OCI-LY3 (cell line): Measurements from ENCODE around the gene FHOD1.

ENCODE experiments used
- EZH2phosphoT487 ChIP-seq: fragments of 200-600 bp; shearing (Covaris generic); IDR thresholded peaks from 2 replicates; pipeline ENCODE4 v1.6.1; 2018; ENCODE audit warnings: antibody characterized with exemption, mixed run types, low read depth
- TF ChIP-seq, protein P1 (sequence below): fragments of 200-600, 300-600 bp; sonication (generic); IDR thresholded peaks from 2 replicates; pipeline ENCODE4 v1.5.1; 2014; ENCODE audit warnings: antibody characterized with exemption, low read length, low read depth

- TF ChIP-seq, protein P1, sequence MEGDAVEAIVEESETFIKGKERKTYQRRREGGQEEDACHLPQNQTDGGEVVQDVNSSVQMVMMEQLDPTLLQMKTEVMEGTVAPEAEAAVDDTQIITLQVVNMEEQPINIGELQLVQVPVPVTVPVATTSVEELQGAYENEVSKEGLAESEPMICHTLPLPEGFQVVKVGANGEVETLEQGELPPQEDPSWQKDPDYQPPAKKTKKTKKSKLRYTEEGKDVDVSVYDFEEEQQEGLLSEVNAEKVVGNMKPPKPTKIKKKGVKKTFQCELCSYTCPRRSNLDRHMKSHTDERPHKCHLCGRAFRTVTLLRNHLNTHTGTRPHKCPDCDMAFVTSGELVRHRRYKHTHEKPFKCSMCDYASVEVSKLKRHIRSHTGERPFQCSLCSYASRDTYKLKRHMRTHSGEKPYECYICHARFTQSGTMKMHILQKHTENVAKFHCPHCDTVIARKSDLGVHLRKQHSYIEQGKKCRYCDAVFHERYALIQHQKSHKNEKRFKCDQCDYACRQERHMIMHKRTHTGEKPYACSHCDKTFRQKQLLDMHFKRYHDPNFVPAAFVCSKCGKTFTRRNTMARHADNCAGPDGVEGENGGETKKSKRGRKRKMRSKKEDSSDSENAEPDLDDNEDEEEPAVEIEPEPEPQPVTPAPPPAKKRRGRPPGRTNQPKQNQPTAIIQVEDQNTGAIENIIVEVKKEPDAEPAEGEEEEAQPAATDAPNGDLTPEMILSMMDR: no peak
- no peak for TF ChIP-seq EZH2phosphoT487
Measured at GRCh38 chr16:67196881-67197280, 50.4 kb downstream of the FHOD1 start.
